NCI-H2107 treated with DMSO at 0.1 percent for 48 hours (cell line): ENCODE measurements around the gene RGS18.
"Not testable (repeated sequence)": the region's sequence is repeated elsewhere in the genome, so short reads cannot be mapped to it uniquely, and the experiment has no call there.

Experiments used
- DNase-seq: peaks from one replicate; lab custom pipeline; 2025; ENCODE audit not compliant: unreplicated experiment; lab: John Stamatoyannopoulos, UW

The RGS18 gene

GRCh38 chr1:192165002-192165401, 6.7 kb downstream of the RGS18 start:
- DNase-seq: not testable (repeated sequence)

GRCh38 chr1:192167011-192167410, 8.7 kb downstream of the RGS18 start:
- DNase-seq: no peak

GRCh38 chr1:192167911-192168700, 9.8 kb downstream of the RGS18 start:
- no peak for DNase-seq

GRCh38 chr1:192168964-192169363, 10.7 kb downstream of the RGS18 start:
- DNase-seq: no peak

- no peak for DNase-seq
These were observed 12.1 kb downstream of the RGS18 start for GRCh38 chr1:192170196-192170984.

GRCh38 chr1:192171123-192171522, 12.9 kb downstream of the RGS18 start:
- DNase-seq: no peak

- no peak for DNase-seq
These were observed 17.7 kb downstream of the RGS18 start for GRCh38 chr1:192175971-192176370.

- DNase-seq: no peak
These were observed 25.5 kb downstream of the RGS18 start for GRCh38 chr1:192183788-192184187.

GRCh38 chr1:192186197-192186596, 27.9 kb downstream of the RGS18 start:
- DNase-seq: no peak

GRCh38 chr1:192190066-192190465, 31.8 kb downstream of the RGS18 start:
- DNase-seq: no peak

GRCh38 chr1:192201303-192201702, 43.0 kb downstream of the RGS18 start:
- DNase-seq: no peak

GRCh38 chr1:192224396-192224795, 66.1 kb downstream of the RGS18 start:
- no peak for DNase-seq

GRCh38 chr1:192224846-192225245, 66.6 kb downstream of the RGS18 start:
- no peak for DNase-seq

- no peak for DNase-seq
These were observed 67.0 kb downstream of the RGS18 start for GRCh38 chr1:192225266-192225665.

GRCh38 chr1:192225703-192226102, 67.4 kb downstream of the RGS18 start:
- no peak for DNase-seq

GRCh38 chr1:192227330-192227729, 69.1 kb downstream of the RGS18 start:
- DNase-seq: no peak

GRCh38 chr1:192227980-192228379, 69.7 kb downstream of the RGS18 start:
- DNase-seq: not testable (repeated sequence)

- DNase-seq: no peak
These were observed 74.7 kb downstream of the RGS18 start for GRCh38 chr1:192232817-192233417.

- DNase-seq: no peak
These were observed 76.9 kb downstream of the RGS18 start for GRCh38 chr1:192235127-192235526.
